ENCODE results near the gene XPR1. TPM values are rescaled to one million over a fixed set of nuclear protein-coding genes. Genes with fewer than 3 reads are reported as not detected.
"Not testable (repeated sequence)": the region's sequence is repeated elsewhere in the genome, so short reads cannot be mapped to it uniquely, and the experiment has no call there.

Gene XPR1
- total and polyA plus RNA-seq, 7 experiments from 2014 or later: 5.4 to 19.7 (median 15.4) TPM

DNA sequence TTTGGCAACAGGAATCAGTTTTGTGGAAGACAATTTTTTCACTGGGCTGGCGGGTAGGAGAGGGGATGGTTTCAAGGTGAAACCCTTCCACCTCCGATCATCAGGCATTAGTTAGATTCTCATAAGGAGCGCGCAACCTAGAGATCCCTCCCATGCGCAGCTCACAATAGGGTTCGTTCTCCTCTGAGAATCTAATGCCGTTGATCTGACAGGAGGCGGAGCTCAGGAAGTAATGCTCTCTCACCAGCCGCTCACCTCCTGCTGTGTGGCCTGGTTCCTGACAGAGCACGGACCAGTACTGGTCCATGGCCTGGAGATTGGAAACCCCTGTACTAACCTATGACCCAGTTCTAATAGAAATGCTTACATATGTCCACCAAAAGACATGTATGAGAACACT, 184.3 kb downstream of the XPR1 start:
- no peaks in the 10 kb centered on the region for H3K27me3 ChIP-seq (ENCODE audit: control insufficient read depth in 2 of 2, insufficient read depth in 2 of 2, low read length in 2 of 2)
- no peaks in the 10 kb centered on the region for H3K27me3 Mint-ChIP-seq
- H3K27ac ChIP-seq (ENCODE audit: low read depth, low read length): no peak overlapping the region
- intact Hi-C loops (cut with micrococcal nuclease): no loop called here
- peaks cover 0 to 6% (median 0%) of the 10 kb centered on the region in 11 donors for H3K9me3 Mint-ChIP-seq
- no peak overlapping the region for H3K4me3 Mint-ChIP-seq
- no peak overlapping the region for H3K27ac Mint-ChIP-seq
- H3K4me1 ChIP-seq (ENCODE audit: control insufficient read depth in 2 of 2, insufficient read depth in 2 of 2, low read length in 2 of 2): no peaks in the 10 kb centered on the region
- no peaks in the 10 kb centered on the region for H3K9me3 ChIP-seq (ENCODE audit: control insufficient read depth in 2 of 3, low read length in 3 of 3)
- H3K36me3 Mint-ChIP-seq: peaks cover 6 to 65% (median 47%) of the 10 kb centered on the region in 5 donors
- no peak for DNase-seq
- POLR2A ChIA-PET: no interaction called here
- H3K4me3 ChIP-seq (ENCODE audit: low read length): no peak overlapping the region
- CTCF ChIA-PET: no interaction called here
- H3K4me1 Mint-ChIP-seq: peaks cover 0 to 7% (median 0%) of the 10 kb centered on the region in 7 donors
- no peak for ATAC-seq
- H3K36me3 ChIP-seq (ENCODE audit: control insufficient read depth in 2 of 3, insufficient read depth in 3 of 3, low read length in 3 of 3): no peaks in the 10 kb centered on the region

GRCh38 chr1:180821970-180822369, 190.1 kb downstream of the XPR1 start:
- CTCF ChIA-PET: no interaction called here

GRCh38 chr1:180831507-180831906, 199.7 kb downstream of the XPR1 start:
- H3K36me3 Mint-ChIP-seq: peaks cover 39 to 83% (median 76%) of the 10 kb centered on the region in 5 donors
- H3K9me3 Mint-ChIP-seq: peaks cover 7 to 46% (median 20%) of the 10 kb centered on the region in 11 donors
- H3K27me3 Mint-ChIP-seq; H3K27ac Mint-ChIP-seq; H3K4me3 ChIP-seq (ENCODE audit: low read length); H3K27ac ChIP-seq (ENCODE audit: low read depth, low read length); DNase-seq; H3K4me1 ChIP-seq (ENCODE audit: control insufficient read depth in 2 of 2, insufficient read depth in 2 of 2, low read length in 2 of 2); intact Hi-C loops (cut with micrococcal nuclease); H3K27me3 ChIP-seq (ENCODE audit: control insufficient read depth in 2 of 2, insufficient read depth in 2 of 2, low read length in 2 of 2); H3K4me3 Mint-ChIP-seq; CTCF ChIA-PET; H3K9me3 ChIP-seq (ENCODE audit: control insufficient read depth in 2 of 3, low read length in 3 of 3); ATAC-seq: not testable (repeated sequence)
- POLR2A ChIA-PET: interaction anchor here (1.2 kb wide), 1 partner anchor 10 kb away, joined by 3 read pairs; no protein-coding TSS in a partner anchor
- H3K36me3 ChIP-seq (ENCODE audit: control insufficient read depth in 2 of 3, insufficient read depth in 3 of 3, low read length in 3 of 3): peaks cover 0 to 14% (median 5%) of the 10 kb centered on the region in 3 experiments
- peaks cover 7 to 20% (median 11%) of the 10 kb centered on the region in 7 donors for H3K4me1 Mint-ChIP-seq

More at GRCh38 chr1:180821970-180822369, 190.1 kb downstream of the XPR1 start:
- no peaks in the 10 kb centered on the region for H3K4me1 ChIP-seq (ENCODE audit: control insufficient read depth in 2 of 2, insufficient read depth in 2 of 2, low read length in 2 of 2)
- H3K27me3 Mint-ChIP-seq: no peaks in the 10 kb centered on the region
- H3K27me3 ChIP-seq (ENCODE audit: control insufficient read depth in 2 of 2, insufficient read depth in 2 of 2, low read length in 2 of 2): no peaks in the 10 kb centered on the region
- intact Hi-C loops (cut with micrococcal nuclease): no loop called here
- no peak overlapping the region for H3K4me3 Mint-ChIP-seq
- H3K27ac Mint-ChIP-seq: no peak overlapping the region
- H3K9me3 ChIP-seq (ENCODE audit: control insufficient read depth in 2 of 3, low read length in 3 of 3): no peaks in the 10 kb centered on the region
- H3K36me3 ChIP-seq (ENCODE audit: control insufficient read depth in 2 of 3, insufficient read depth in 3 of 3, low read length in 3 of 3): peaks cover 0 to 7% (median 0%) of the 10 kb centered on the region in 3 experiments
- ATAC-seq (no peak), DNase-seq (no peak)
- H3K27ac ChIP-seq (ENCODE audit: low read depth, low read length): no peak overlapping the region
- no peak overlapping the region for H3K4me3 ChIP-seq (ENCODE audit: low read length)
- POLR2A ChIA-PET: interaction anchor here (0.6 to 0.7 kb wide), 2 partner anchors 9 to 20 kb away, joined by 3 read pairs; no protein-coding TSS in a partner anchor
- H3K36me3 Mint-ChIP-seq: peaks cover 0 to 59% (median 32%) of the 10 kb centered on the region in 5 donors
- H3K9me3 Mint-ChIP-seq: peaks cover 0 to 6% (median 0%) of the 10 kb centered on the region in 11 donors
- H3K4me1 Mint-ChIP-seq: peaks cover 0 to 1% (median 0%) of the 10 kb centered on the region in 7 donors

DNA sequence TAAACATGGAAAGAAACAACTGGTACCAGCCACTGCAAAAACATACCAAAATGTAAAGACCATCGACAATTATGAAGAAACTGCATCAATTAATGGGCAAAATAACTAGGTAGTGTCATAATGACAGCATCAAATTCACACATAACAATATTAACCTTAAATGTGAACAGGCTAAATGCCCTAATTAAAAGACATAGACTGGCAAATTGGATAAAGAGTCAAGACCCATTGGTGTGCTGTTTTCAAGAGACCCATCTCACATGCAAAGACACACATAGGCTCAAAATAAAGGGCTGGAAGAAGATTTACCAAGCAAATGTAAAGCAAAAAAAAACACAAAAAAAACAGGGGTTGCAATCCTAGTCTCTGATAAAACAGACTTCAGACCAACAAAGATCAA, 201.4 kb downstream of the XPR1 start:
- not testable (repeated sequence) for H3K4me3 ChIP-seq (ENCODE audit: low read length); H3K4me3 Mint-ChIP-seq
- H3K9me3 Mint-ChIP-seq: peaks cover 7 to 50% (median 22%) of the 10 kb centered on the region in 11 donors

DNA sequence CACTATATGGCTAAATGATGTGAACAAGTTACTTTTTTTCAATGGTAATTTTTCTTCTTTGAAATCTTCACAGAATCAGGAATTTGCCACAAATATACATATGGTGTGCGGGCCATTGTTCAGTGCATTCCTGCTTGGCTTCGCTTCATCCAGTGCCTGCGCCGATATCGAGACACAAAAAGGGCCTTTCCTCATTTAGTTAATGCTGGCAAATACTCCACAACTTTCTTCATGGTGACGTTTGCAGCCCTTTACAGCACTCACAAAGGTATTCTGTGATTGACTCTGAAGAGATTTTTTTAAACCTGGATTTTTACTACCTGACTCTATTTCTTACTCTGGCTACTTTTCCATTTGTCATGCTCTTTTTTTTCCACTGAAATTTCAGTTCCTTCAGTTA, 204.6 kb downstream of the XPR1 start:
- H3K36me3 Mint-ChIP-seq: peaks cover 31 to 73% (median 71%) of the 10 kb centered on the region in 5 donors
- H3K27ac Mint-ChIP-seq: peak overlapping the region in 6 of 9 donors; percentile 10 to 86 (median 48)
- Histone ChIP-seq H3K4me3 (ENCODE audit: low read length) (no peak overlapping the region), H3K27me3 (ENCODE audit: control insufficient read depth in 2 of 2, insufficient read depth in 2 of 2, low read length in 2 of 2) (no peaks in the 10 kb centered on the region), H3K9me3 (ENCODE audit: control insufficient read depth in 2 of 3, low read length in 3 of 3) (no peaks in the 10 kb centered on the region), H3K4me1 (ENCODE audit: control insufficient read depth in 2 of 2, insufficient read depth in 2 of 2, low read length in 2 of 2) (no peaks in the 10 kb centered on the region), H3K36me3 (ENCODE audit: control insufficient read depth in 2 of 3, insufficient read depth in 3 of 3, low read length in 3 of 3) (peaks cover 0 to 5% (median 5%) of the 10 kb centered on the region in 3 experiments), H3K27ac (ENCODE audit: low read depth, low read length) (no peak overlapping the region)
- POLR2A ChIA-PET: no interaction called here
- H3K4me3 Mint-ChIP-seq: peak overlapping the region in 4 of 10 donors; percentile 57 to 77 (median 62)
- CTCF ChIA-PET: interaction anchor here (0.6 kb wide), 2 partner anchors 20 to 321 kb away, joined by 3 read pairs; no protein-coding TSS in a partner anchor
- DNase-seq (no peak), ATAC-seq (no peak)
- intact Hi-C loops (cut with micrococcal nuclease): loop anchor here in 1 of 2 donors (5.0 kb wide), 1 partner anchor 186 kb away; the partner anchor contains the start of gene STX6
- H3K4me1 Mint-ChIP-seq: peaks cover 10 to 29% (median 22%) of the 10 kb centered on the region in 7 donors
- no peaks in the 10 kb centered on the region for H3K27me3 Mint-ChIP-seq
- peaks cover 7 to 42% (median 21%) of the 10 kb centered on the region in 11 donors for H3K9me3 Mint-ChIP-seq

More for the DNA sequence above, 201.4 kb downstream of the XPR1 start:
- H3K27ac ChIP-seq (ENCODE audit: low read depth, low read length); intact Hi-C loops (cut with micrococcal nuclease); POLR2A ChIA-PET; H3K4me1 ChIP-seq (ENCODE audit: control insufficient read depth in 2 of 2, insufficient read depth in 2 of 2, low read length in 2 of 2); CTCF ChIA-PET; DNase-seq; H3K9me3 ChIP-seq (ENCODE audit: control insufficient read depth in 2 of 3, low read length in 3 of 3); H3K27ac Mint-ChIP-seq; H3K27me3 ChIP-seq (ENCODE audit: control insufficient read depth in 2 of 2, insufficient read depth in 2 of 2, low read length in 2 of 2); H3K27me3 Mint-ChIP-seq; ATAC-seq: not testable (repeated sequence)
- peaks cover 0 to 14% (median 5%) of the 10 kb centered on the region in 3 experiments for H3K36me3 ChIP-seq (ENCODE audit: control insufficient read depth in 2 of 3, insufficient read depth in 3 of 3, low read length in 3 of 3)
- H3K4me1 Mint-ChIP-seq: peaks cover 12 to 29% (median 22%) of the 10 kb centered on the region in 7 donors
- H3K36me3 Mint-ChIP-seq: peaks cover 39 to 91% (median 89%) of the 10 kb centered on the region in 5 donors

- Histone ChIP-seq H3K27ac (ENCODE audit: low read depth, low read length) (no peak overlapping the region), H3K9me3 (ENCODE audit: control insufficient read depth in 2 of 3, low read length in 3 of 3) (no peaks in the 10 kb centered on the region), H3K27me3 (ENCODE audit: control insufficient read depth in 2 of 2, insufficient read depth in 2 of 2, low read length in 2 of 2) (no peaks in the 10 kb centered on the region), H3K4me3 (ENCODE audit: low read length) (no peak overlapping the region), H3K36me3 (ENCODE audit: control insufficient read depth in 2 of 3, insufficient read depth in 3 of 3, low read length in 3 of 3) (peaks cover 0 to 5% (median 5%) of the 10 kb centered on the region in 3 experiments), H3K4me1 (ENCODE audit: control insufficient read depth in 2 of 2, insufficient read depth in 2 of 2, low read length in 2 of 2) (no peaks in the 10 kb centered on the region)
- intact Hi-C loops (cut with micrococcal nuclease): loop anchor here (1.0 to 5.0 kb wide), 2 partner anchors 8 to 185 kb away; partner anchors contain the start of gene STX6 (in 1 of the 2)
- Mint-ChIP-seq H3K27ac (peak overlapping the region in 7 of 9 donors; percentile 17 to 86 (median 66)), H3K9me3 (peaks cover 7 to 39% (median 20%) of the 10 kb centered on the region in 11 donors), H3K27me3 (no peaks in the 10 kb centered on the region), H3K4me1 (peaks cover 8 to 29% (median 22%) of the 10 kb centered on the region in 7 donors), H3K36me3 (peaks cover 28 to 67% (median 67%) of the 10 kb centered on the region in 5 donors), H3K4me3 (peak overlapping the region in 8 of 10 donors; percentile 16 to 77 (median 58))
- ATAC-seq: no peak
- DNase-seq: peak in 5 of 9 donors; percentile 1 to 37 (median 19)
- ChIA-PET CTCF (no interaction called here), POLR2A (no interaction called here)
Observed at GRCh38 chr1:180837020-180837419, 205.2 kb downstream of the XPR1 start.

Measured in naive thymus-derived CD4-positive, alpha-beta T cell (primary cell).